C4-2B (cell line): ENCODE measurements around the gene ATG7.

Experiments
- ZFX ChIP-seq: fragments of 450-650 bp; IDR thresholded peaks from 2 replicates; pipeline ENCODE4 v1.6.1; 2017
- TF ChIP-seq, protein P1 (sequence below): fragments of 450-650 bp; conservative IDR thresholded peaks from 2 replicates; pipeline ENCODE4 v1.5.1; 2017; ENCODE audit warnings: mild to moderate bottlenecking

DNA sequence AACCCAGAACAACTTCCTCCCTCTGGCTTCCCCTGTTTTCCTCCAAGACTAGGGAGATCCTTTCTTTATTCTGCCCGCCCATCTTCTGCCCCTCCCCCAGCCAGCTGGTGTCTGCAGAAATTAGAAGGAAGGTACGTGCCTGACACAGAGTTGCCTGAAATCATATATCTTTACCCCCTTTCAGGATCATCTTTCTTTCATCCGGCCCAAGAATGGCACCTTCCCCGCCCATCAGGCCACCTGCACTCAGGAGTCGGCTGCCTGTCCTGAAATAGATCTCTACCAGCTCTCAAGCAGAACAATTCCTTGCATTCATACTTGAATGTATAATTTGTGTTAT lies 237.8 kb downstream of the ATG7 start:
- TF ChIP-seq, protein P1, sequence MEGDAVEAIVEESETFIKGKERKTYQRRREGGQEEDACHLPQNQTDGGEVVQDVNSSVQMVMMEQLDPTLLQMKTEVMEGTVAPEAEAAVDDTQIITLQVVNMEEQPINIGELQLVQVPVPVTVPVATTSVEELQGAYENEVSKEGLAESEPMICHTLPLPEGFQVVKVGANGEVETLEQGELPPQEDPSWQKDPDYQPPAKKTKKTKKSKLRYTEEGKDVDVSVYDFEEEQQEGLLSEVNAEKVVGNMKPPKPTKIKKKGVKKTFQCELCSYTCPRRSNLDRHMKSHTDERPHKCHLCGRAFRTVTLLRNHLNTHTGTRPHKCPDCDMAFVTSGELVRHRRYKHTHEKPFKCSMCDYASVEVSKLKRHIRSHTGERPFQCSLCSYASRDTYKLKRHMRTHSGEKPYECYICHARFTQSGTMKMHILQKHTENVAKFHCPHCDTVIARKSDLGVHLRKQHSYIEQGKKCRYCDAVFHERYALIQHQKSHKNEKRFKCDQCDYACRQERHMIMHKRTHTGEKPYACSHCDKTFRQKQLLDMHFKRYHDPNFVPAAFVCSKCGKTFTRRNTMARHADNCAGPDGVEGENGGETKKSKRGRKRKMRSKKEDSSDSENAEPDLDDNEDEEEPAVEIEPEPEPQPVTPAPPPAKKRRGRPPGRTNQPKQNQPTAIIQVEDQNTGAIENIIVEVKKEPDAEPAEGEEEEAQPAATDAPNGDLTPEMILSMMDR, result no peak
- TF ChIP-seq ZFX, result no peak
